Measurements from ENCODE around the gene TTC17. TPM values are rescaled to one million over a fixed set of nuclear protein-coding genes. Genes with fewer than 3 reads are reported as not detected.

The TTC17 gene
- total RNA-seq (2012; rRNA removed) (61.3 and 69.4 TPM in 2 replicates), polyA plus RNA-seq (2012; rRNA removed) (56.3 and 57.3 TPM in 2 replicates), Bru-seq, nascent RNA (percentile 92 among the genes with signal in this experiment), BruChase-seq, experiment 1, labeled RNA remaining after a 6-hour chase (percentile 92 among the genes with signal in this experiment), BruChase-seq, experiment 2, labeled RNA remaining after a 2-hour chase (percentile 95 among the genes with signal in this experiment)
- 12.6 and 20.5 TPM in 2 replicates for polyA plus RNA-seq (2012; cell fraction: cytosol; rRNA removed)
- polyA plus RNA-seq (2012; cell fraction: nucleus; rRNA removed; ENCODE audit: low replicate concordance), result 88.0 and 222 TPM in 2 replicates
- long read RNA-seq, full-length matches to known transcripts, result 21 of 197 reads
- long read RNA-seq, partial matches to known transcripts, result 24 of 197 reads
- long read RNA-seq, other reads (novel, unspliced or antisense), result 152 of 197 reads

DNA sequence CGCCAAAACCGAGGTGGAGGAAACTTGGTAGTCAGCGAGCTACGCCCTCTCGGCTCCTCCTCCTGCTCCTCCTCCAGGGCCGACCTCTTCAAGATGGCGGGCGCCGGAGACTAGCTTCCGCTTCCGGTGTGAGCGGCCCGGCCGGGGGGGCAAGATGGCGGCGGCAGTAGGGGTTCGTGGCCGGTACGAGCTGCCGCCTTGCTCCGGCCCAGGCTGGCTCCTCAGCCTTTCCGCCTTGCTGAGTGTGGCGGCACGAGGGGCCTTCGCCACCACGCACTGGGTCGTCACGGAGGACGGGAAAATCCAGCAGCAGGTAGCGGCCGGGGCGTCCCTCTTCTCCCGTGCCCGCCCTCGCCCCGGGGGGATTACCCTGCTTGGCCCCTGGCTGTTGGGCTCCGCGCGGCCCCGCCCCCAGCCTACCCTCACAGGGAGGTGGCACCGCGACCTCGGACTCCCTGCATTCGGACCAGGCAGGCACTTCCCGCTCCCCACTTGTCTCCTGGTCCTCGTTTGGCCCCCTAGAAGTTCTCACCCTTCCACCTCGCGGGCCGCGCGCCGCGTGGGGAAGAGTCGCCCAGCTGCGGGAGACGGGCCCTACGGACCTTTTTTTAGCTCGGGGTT is at the start of gene TTC17:
TSS of gene TTC17 (plus strand) at position 120 of the 621 bp plus-strand sequence. CDS start at position 155, 35 bp downstream.
- Histone ChIP-seq H3K36me3 (ENCODE audit: control insufficient read depth, insufficient read depth, low read length) (peaks cover 2% of the 10 kb centered on the region; the same call in 1 of the 2 replicates), H3K56ac (ENCODE audit: extremely low read depth, insufficient read depth, low read length) (peak within 1 kb of the TSS; percentile 86), H3K27ac (ENCODE audit: insufficient read depth, low read length) (peak within 1 kb of the TSS; percentile 98), H3K14ac (replicated peaks; ENCODE audit: low read depth, low read length) (peak within 1 kb of the TSS; percentile 92), H3K23ac (ENCODE audit: low read depth, low read length) (peak within 1 kb of the TSS; percentile 97), H3K4me1 (ENCODE audit: control insufficient read depth, insufficient read depth, low read length) (peaks cover 4% of the 10 kb centered on the region; the same call in 1 of the 2 replicates), H2AK5ac (ENCODE audit: low read depth, low read length) (peak within 1 kb of the TSS; percentile 93), H2AFZ (replicated peaks; ENCODE audit: low read length, poor library complexity) (peak within 1 kb of the TSS; percentile 98), H3K4ac (ENCODE audit: low read depth, low read length) (peak within 1 kb of the TSS; percentile 95), H4K8ac (ENCODE audit: low read depth in 2 of 2, low read length in 2 of 2) (peak within 1 kb of the TSS; percentile 70 to 97), H3K27me3 (ENCODE audit: control insufficient read depth, insufficient read depth, low read length) (no peaks in the 10 kb centered on the region), H3K4me2 (ENCODE audit: low read depth, low read length) (peak within 1 kb of the TSS; percentile 83), H2BK15ac (ENCODE audit: low read depth, low read length) (no peak within 1 kb of the TSS; the same call in 2 of the 3 replicates), H2AK9ac (replicated peaks; ENCODE audit: low read depth, low read length, poor library complexity) (peak within 1 kb of the TSS; percentile 93), H3K9me1 (ENCODE audit: insufficient read depth, low read length) (peaks cover 7% of the 10 kb centered on the region; the same call in 1 of the 2 replicates), H2BK20ac (ENCODE audit: low read depth, low read length) (no peak within 1 kb of the TSS), H2BK5ac (ENCODE audit: low read depth, low read length, poor library complexity, severe bottlenecking) (peak within 1 kb of the TSS; percentile 94), H3K9me3 (ENCODE audit: control insufficient read depth, insufficient read depth, low read length) (no peaks in the 10 kb centered on the region), H4K5ac (ENCODE audit: low read depth, low read length) (peak within 1 kb of the TSS; percentile 93), H3K79me1 (ENCODE audit: low read depth in 1 of 2, low read length in 2 of 2) (peaks cover 7 to 37% of the 10 kb centered on the region in 2 experiments; a peak in 3 of 4 replicates), H3K4me3 (ENCODE audit: insufficient read depth, low read depth, low read length) (peak within 1 kb of the TSS; percentile 93), H4K91ac (ENCODE audit: insufficient read depth, low read depth, low read length) (peak within 1 kb of the TSS; percentile 86), H3K9ac (ENCODE audit: low read depth, low read length) (peak within 1 kb of the TSS; percentile 97), H2BK120ac (ENCODE audit: low read depth, low read length) (peak within 1 kb of the TSS; percentile 86), H3K18ac (ENCODE audit: low read depth, low read length) (peak within 1 kb of the TSS; percentile 82), H4K20me1 (ENCODE audit: insufficient read depth, low read length) (peaks cover 18% of the 10 kb centered on the region)
- intact Hi-C loops (cut with micrococcal nuclease) (no loop called here), in situ Hi-C loops (cut with MboI; ENCODE audit: low sequenced_read_pairs) (no loop called here), dilution Hi-C loops (cut with HindIII; ENCODE audit: low sequenced_read_pairs, unreplicated experiment) (no loop called here)
- peak; percentile 96 for ATAC-seq (ENCODE audit: low read depth)
- ChIA-PET POLR2A (ENCODE audit: unreplicated experiment) (interaction anchor here (0.5 to 0.9 kb wide), 3 partner anchors 8 to 47 kb away, joined by 3 to 10 read pairs (median 3); no protein-coding TSS in a partner anchor), CTCF (interaction anchor here (0.9 to 1.9 kb wide), 3 partner anchors 8 to 69 kb away, joined by 3 to 4 read pairs (median 4); no protein-coding TSS in a partner anchor)
- no TSS peak for BruUV-seq (replicated peaks)
- DNase-seq, result peak; percentile 87
- WGBS, 2 experiments (ENCODE audit: extremely low coverage in 2 of 2, insufficient read length in 1 of 2), result 0% methylated on average over 13 of the region's 58 CpGs; no CpG with 5 or more reads in 1 of the 2 experiments
- TF ChIP-seq BHLHE40 (IDR thresholded peaks at IDR 0.05; ENCODE audit: low read depth, low read length) (no peak), MXI1 (IDR thresholded peaks at IDR 0.05; ENCODE audit: borderline replicate concordance, low read depth, low read length) (no peak; the same call in 1 of the 2 replicates), MAZ (IDR thresholded peaks at IDR 0.05; ENCODE audit: borderline replicate concordance, low read depth, low read length) (peak; percentile 91), ELK1 (IDR thresholded peaks at IDR 0.05; ENCODE audit: borderline replicate concordance, low read depth, low read length) (no peak), CEBPB (IDR thresholded peaks at IDR 0.05; ENCODE audit: low read depth, low read length) (no peak), USF2 (IDR thresholded peaks at IDR 0.05; ENCODE audit: low read depth, low read length) (no peak), SMC3 (IDR thresholded peaks at IDR 0.05; ENCODE audit: low read depth, low read length) (no peak), FOS (IDR thresholded peaks at IDR 0.05; ENCODE audit: low read depth, low read length) (no peak), POLR2A (IDR thresholded peaks at IDR 0.05; ENCODE audit: low read depth, low read length) (peak; percentile 97), NFE2L2 (IDR thresholded peaks at IDR 0.05; ENCODE audit: low read depth, low read length) (no peak), RFX5 (IDR thresholded peaks at IDR 0.05; ENCODE audit: low read depth, low read length) (no peak)
- TF ChIP-seq, protein P1, sequence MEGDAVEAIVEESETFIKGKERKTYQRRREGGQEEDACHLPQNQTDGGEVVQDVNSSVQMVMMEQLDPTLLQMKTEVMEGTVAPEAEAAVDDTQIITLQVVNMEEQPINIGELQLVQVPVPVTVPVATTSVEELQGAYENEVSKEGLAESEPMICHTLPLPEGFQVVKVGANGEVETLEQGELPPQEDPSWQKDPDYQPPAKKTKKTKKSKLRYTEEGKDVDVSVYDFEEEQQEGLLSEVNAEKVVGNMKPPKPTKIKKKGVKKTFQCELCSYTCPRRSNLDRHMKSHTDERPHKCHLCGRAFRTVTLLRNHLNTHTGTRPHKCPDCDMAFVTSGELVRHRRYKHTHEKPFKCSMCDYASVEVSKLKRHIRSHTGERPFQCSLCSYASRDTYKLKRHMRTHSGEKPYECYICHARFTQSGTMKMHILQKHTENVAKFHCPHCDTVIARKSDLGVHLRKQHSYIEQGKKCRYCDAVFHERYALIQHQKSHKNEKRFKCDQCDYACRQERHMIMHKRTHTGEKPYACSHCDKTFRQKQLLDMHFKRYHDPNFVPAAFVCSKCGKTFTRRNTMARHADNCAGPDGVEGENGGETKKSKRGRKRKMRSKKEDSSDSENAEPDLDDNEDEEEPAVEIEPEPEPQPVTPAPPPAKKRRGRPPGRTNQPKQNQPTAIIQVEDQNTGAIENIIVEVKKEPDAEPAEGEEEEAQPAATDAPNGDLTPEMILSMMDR (conservative IDR thresholded peaks at IDR 0.05; ENCODE audit: low read depth, low read length), result no peak
